PFSK-1 (cell line): ENCODE data around the gene IFNL2.

Source experiments
- FOXP2 ChIP-seq: optimal IDR thresholded peaks from 2 replicates; pipeline ENCODE3; 2011; ENCODE audit warnings: borderline replicate concordance, control low read depth, inconsistent platforms; ENCODE audit not compliant: insufficient read depth; ENCODE audit errors: extremely low read length, extremely low read depth
- POLR2AphosphoS5 ChIP-seq: IDR thresholded peaks from 2 replicates; pipeline ENCODE4 v1.6.1; 2012; ENCODE audit warnings: low read depth, mild to moderate bottlenecking, control low read depth, low read length, moderate library complexity
- REST ChIP-seq, 2 experiments: IDR thresholded peaks; 2 replicates each; pipeline versions ENCODE4 v1.6.1 to v1.8.0; 2011 to 2012; ENCODE audit warnings: low read depth in 2 of 2, low read length in 2 of 2, control low read depth in 1 of 2, inconsistent platforms in 1 of 2, mild to moderate bottlenecking in 1 of 2, moderate library complexity in 1 of 2; ENCODE audit not compliant: insufficient read depth in 1 of 2
- SIN3A ChIP-seq: IDR thresholded peaks from 2 replicates; pipeline ENCODE4 v1.6.1; 2012; ENCODE audit warnings: mild to moderate bottlenecking, low read length, moderate library complexity, borderline replicate concordance; ENCODE audit not compliant: insufficient read depth
- TAF1 ChIP-seq: IDR thresholded peaks from 2 replicates; pipeline ENCODE4 v1.6.1; 2012; ENCODE audit warnings: low read length, control low read depth, borderline replicate concordance; ENCODE audit not compliant: insufficient read depth

IFNL2 gene

GRCh38 chr19:39306075-39306474 lies 37.9 kb downstream of the IFNL2 start:
- TF ChIP-seq REST (IDR thresholded peaks at IDR 0.05; ENCODE audit: insufficient read depth in 1 of 2, low read depth in 2 of 2, low read length in 2 of 2) (no peak), TAF1 (no peak), FOXP2 (no peak), SIN3A (no peak), POLR2AphosphoS5 (no peak)

- no peak for TF ChIP-seq REST (IDR thresholded peaks at IDR 0.05; ENCODE audit: insufficient read depth in 1 of 2, low read depth in 2 of 2, low read length in 2 of 2)
These were observed 39.0 kb downstream of the IFNL2 start for GRCh38 chr19:39307046-39307821.

GRCh38 chr19:39307822-39308530 lies 39.8 kb downstream of the IFNL2 start:
- no peak for TF ChIP-seq SIN3A
- TF ChIP-seq TAF1: no peak
- no peak for TF ChIP-seq FOXP2
- TF ChIP-seq REST (IDR thresholded peaks at IDR 0.05; ENCODE audit: insufficient read depth in 1 of 2, low read depth in 2 of 2, low read length in 2 of 2): no peak
- no peak for TF ChIP-seq POLR2AphosphoS5

GRCh38 chr19:39308531-39309304 lies 40.5 kb downstream of the IFNL2 start:
- TF ChIP-seq TAF1 (no peak), REST (IDR thresholded peaks at IDR 0.05; ENCODE audit: insufficient read depth in 1 of 2, low read depth in 2 of 2, low read length in 2 of 2) (no peak), SIN3A (no peak), POLR2AphosphoS5 (no peak), FOXP2 (no peak)
